Activated CD8-positive, alpha-beta memory T cell treated with anti-CD3 and anti-CD28 coated beads, Interleukin-2, amount 50 U/mL, for 48 hours (primary cell): ENCODE measurements around the gene TRAPPC12.
"Not testable (repeated sequence)": the region's sequence is repeated elsewhere in the genome, so short reads cannot be mapped to it uniquely, and the experiment has no call there.

Source experiments
- DNase-seq: peaks from one replicate; pipeline ENCODE4 v3.0.0-alpha.2; 2020

Gene TRAPPC12

GRCh38 chr2:3369340-3370181, 9.9 kb upstream of the TRAPPC12 start:
- DNase-seq, result not testable (repeated sequence)

- DNase-seq, result no peak
These were observed 2.7 kb upstream of the TRAPPC12 start for GRCh38 chr2:3376821-3377220.

GRCh38 chr2:3377279-3377611, 2.2 kb upstream of the TRAPPC12 start:
- no peak for DNase-seq

- DNase-seq, result peak; percentile 96
These were observed 1.7 kb upstream of the TRAPPC12 start, which contains the start of gene EIPR1 for GRCh38 chr2:3377612-3378432. Gene EIPR1 (minus strand): TSS chr2:3377818. CDS start chr2:3377689, 129 bp downstream.

GRCh38 chr2:3379339-3379646, 201 bp upstream of the TRAPPC12 start:
- no peak for DNase-seq

- DNase-seq, result no peak
These were observed 7.0 kb downstream of the TRAPPC12 start for GRCh38 chr2:3386448-3386958.

GRCh38 chr2:3387011-3387410, 7.5 kb downstream of the TRAPPC12 start:
- no peak for DNase-seq

- no peak for DNase-seq
These were observed 8.3 kb downstream of the TRAPPC12 start for GRCh38 chr2:3387644-3388411.

GRCh38 chr2:3388412-3388738, 8.9 kb downstream of the TRAPPC12 start:
- no peak for DNase-seq

- DNase-seq, result no peak
These were observed 9.7 kb downstream of the TRAPPC12 start for GRCh38 chr2:3389193-3389592.

GRCh38 chr2:3390041-3390440, 10.5 kb downstream of the TRAPPC12 start:
- DNase-seq, result no peak

- no peak for DNase-seq
These were observed 12.7 kb downstream of the TRAPPC12 start for GRCh38 chr2:3392216-3392615.

- no peak for DNase-seq
These were observed 17.5 kb downstream of the TRAPPC12 start for GRCh38 chr2:3396920-3397559.

- no peak for DNase-seq
These were observed 19.4 kb downstream of the TRAPPC12 start for GRCh38 chr2:3398857-3399256.

- no peak for DNase-seq
These were observed 19.9 kb downstream of the TRAPPC12 start for GRCh38 chr2:3399381-3399780.

- peak; percentile 32 for DNase-seq
These were observed 20.3 kb downstream of the TRAPPC12 start for GRCh38 chr2:3399829-3400228.

- no peak for DNase-seq
These were observed 24.3 kb downstream of the TRAPPC12 start for GRCh38 chr2:3403587-3404334.

- no peak for DNase-seq
These were observed 24.9 kb downstream of the TRAPPC12 start for GRCh38 chr2:3404349-3404894.

- DNase-seq, result no peak
These were observed 25.8 kb downstream of the TRAPPC12 start for GRCh38 chr2:3405307-3405706.

GRCh38 chr2:3405876-3406275, 26.4 kb downstream of the TRAPPC12 start:
- DNase-seq, result no peak

- no peak for DNase-seq
These were observed 27.0 kb downstream of the TRAPPC12 start for GRCh38 chr2:3406501-3406900.

GRCh38 chr2:3408781-3409180, 29.3 kb downstream of the TRAPPC12 start:
- no peak for DNase-seq
